WTC11 (cell line): ENCODE data around the gene EMP1.

Experiments used
- HMGA2 ChIP-seq: fragments of 250-450 bp; sonication (Bioruptor Pico); IDR thresholded peaks from 2 replicates; pipeline ENCODE4 v1.4.0; 2021; ENCODE audit warnings: mild to moderate bottlenecking, moderate library complexity
- MLX ChIP-seq: sonication (generic); formaldehyde crosslinking; IDR thresholded peaks from 2 replicates; pipeline ENCODE4 v1.8.1; 2023; ENCODE audit warnings: mild to moderate bottlenecking, missing genetic modification reagents, moderate library complexity
- NR3C1 ChIP-seq: sonication (generic); formaldehyde crosslinking; conservative IDR thresholded peaks from 2 replicates; pipeline ENCODE4 v1.8.1; 2023; ENCODE audit warnings: low read depth, mild to moderate bottlenecking, missing genetic modification reagents
- RELA ChIP-seq: sonication (generic); formaldehyde crosslinking; IDR thresholded peaks from 2 replicates; pipeline ENCODE4 v1.8.1; 2022; ENCODE audit warnings: missing genetic modification reagents, mild to moderate bottlenecking, borderline replicate concordance
- TF ChIP-seq, protein P1 (sequence below): fragments of 200-600 bp; IDR thresholded peaks from 2 replicates; pipeline ENCODE4 v1.8.0; 2022; ENCODE audit warnings: antibody characterized with exemption

DNA sequence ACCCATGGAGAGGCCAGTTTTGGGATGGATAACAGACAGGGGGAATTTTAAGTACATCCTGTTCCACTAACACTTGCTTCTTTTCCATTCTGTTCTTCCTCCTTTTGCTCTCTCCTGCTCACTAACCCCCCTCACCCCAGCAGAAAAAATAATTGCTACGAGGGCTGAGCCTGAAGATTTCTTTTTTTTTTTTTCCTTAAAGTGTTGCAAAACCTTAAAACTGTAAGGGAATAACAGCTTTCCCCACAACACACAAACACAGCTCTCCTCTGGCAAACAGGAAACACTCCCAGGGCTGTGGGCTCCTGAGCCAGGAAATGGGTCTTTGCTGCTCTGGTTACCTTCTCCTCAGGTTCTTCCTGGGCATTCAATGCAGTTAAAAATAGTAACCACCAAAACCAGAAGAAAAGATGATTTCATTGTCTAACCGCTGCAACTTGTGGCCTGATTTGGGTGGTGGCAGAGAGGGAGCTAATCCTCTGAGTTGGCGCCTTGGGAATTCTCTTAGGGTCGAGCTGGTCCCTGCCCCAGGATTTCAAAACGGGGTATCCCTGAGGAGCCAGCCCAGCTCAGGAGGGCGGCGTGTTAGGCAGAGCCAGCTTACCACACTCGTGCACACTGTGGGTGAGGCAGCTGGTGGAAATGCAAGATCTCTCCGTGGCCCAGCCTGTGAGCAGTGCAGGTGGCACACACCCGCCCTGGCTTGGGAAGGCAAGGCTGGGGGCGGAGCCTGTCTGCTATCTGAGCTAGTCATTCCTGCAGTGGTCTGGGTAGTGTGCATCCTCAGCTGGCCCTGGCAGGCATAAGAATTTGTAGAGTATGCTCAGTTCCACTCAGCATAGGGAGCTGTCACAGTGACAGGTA is 17.1 kb upstream of the EMP1 start:
- TF ChIP-seq HMGA2 (CRISPR knock-in tag) (no peak), MLX (CRISPR knock-in tag) (no peak), RELA (CRISPR knock-in tag) (no peak), NR3C1 (CRISPR knock-in tag) (no peak)
- TF ChIP-seq, protein P1, sequence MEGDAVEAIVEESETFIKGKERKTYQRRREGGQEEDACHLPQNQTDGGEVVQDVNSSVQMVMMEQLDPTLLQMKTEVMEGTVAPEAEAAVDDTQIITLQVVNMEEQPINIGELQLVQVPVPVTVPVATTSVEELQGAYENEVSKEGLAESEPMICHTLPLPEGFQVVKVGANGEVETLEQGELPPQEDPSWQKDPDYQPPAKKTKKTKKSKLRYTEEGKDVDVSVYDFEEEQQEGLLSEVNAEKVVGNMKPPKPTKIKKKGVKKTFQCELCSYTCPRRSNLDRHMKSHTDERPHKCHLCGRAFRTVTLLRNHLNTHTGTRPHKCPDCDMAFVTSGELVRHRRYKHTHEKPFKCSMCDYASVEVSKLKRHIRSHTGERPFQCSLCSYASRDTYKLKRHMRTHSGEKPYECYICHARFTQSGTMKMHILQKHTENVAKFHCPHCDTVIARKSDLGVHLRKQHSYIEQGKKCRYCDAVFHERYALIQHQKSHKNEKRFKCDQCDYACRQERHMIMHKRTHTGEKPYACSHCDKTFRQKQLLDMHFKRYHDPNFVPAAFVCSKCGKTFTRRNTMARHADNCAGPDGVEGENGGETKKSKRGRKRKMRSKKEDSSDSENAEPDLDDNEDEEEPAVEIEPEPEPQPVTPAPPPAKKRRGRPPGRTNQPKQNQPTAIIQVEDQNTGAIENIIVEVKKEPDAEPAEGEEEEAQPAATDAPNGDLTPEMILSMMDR: no peak
